OCI-LY1 (cell line): Measurements from ENCODE around the gene SH3PXD2A.

ENCODE experiments used
- H2AFZ ChIP-seq: fragments of 200-600 bp; sonication (generic), shearing (Covaris generic); 2 replicates; pipeline ENCODE4 v1.6.0; 2014; ENCODE audit warnings: antibody characterized with exemption, mild to moderate bottlenecking, low read length
- H3F3A ChIP-seq: fragments of 200-600 bp; sonication (generic), shearing (Covaris generic); 2 replicates; pipeline ENCODE4 v1.6.0; 2014; ENCODE audit warnings: mild to moderate bottlenecking, antibody characterized with exemption, low read length, moderate library complexity; ENCODE audit not compliant: insufficient read depth
- H3K27ac ChIP-seq: fragments of 200-600 bp; sonication (generic); 2 replicates; pipeline ENCODE4 v1.5.1; 2014; ENCODE audit warnings: low read length, mixed run types, mild to moderate bottlenecking, low read depth; ENCODE audit not compliant: poor library complexity, severe bottlenecking
- H3K27me3 ChIP-seq: fragments of 200-600 bp; sonication (generic); 2 replicates; pipeline ENCODE4 v1.6.0; 2014; ENCODE audit warnings: antibody characterized with exemption, mild to moderate bottlenecking, low read length, moderate library complexity; ENCODE audit not compliant: insufficient read depth
- H3K36me3 ChIP-seq: fragments of 200-600 bp; sonication (generic); 2 replicates; pipeline ENCODE4 v1.6.1; 2014; ENCODE audit warnings: mild to moderate bottlenecking, antibody characterized with exemption, low read length, moderate library complexity, mixed read lengths; ENCODE audit not compliant: insufficient read depth
- H3K4me1 ChIP-seq: fragments of 200-600 bp; sonication (generic); 2 replicates; pipeline ENCODE4 v1.5.1; 2014; ENCODE audit warnings: mild to moderate bottlenecking, low read length, moderate library complexity; ENCODE audit not compliant: insufficient read depth, severe bottlenecking
- H3K4me2 ChIP-seq: fragments of 200-600 bp; sonication (generic), shearing (Covaris generic); 2 replicates; pipeline ENCODE4 v1.6.1; 2014; ENCODE audit warnings: low read length
- H3K4me3 ChIP-seq: fragments of 200-600 bp; sonication (generic); 2 replicates; pipeline ENCODE4 v1.5.1; 2014; ENCODE audit warnings: low read length, low read depth, mild to moderate bottlenecking, mixed read lengths; ENCODE audit not compliant: poor library complexity, severe bottlenecking
- H3K79me2 ChIP-seq: fragments of 200-600 bp; shearing (Covaris generic); 2 replicates; pipeline ENCODE4 v1.6.1; 2016; ENCODE audit warnings: mixed run types, low read length, mixed read lengths; ENCODE audit not compliant: insufficient read depth
- H3K9ac ChIP-seq: fragments of 200-600 bp; sonication (generic), shearing (Covaris generic); 2 replicates; pipeline ENCODE4 v1.6.1; 2014; ENCODE audit warnings: mild to moderate bottlenecking, low read length, mixed read lengths
- H3K9me2 ChIP-seq: fragments of 200-600 bp; sonication (generic), shearing (Covaris generic); 2 replicates; pipeline ENCODE4 v1.6.1; 2014; ENCODE audit warnings: low read depth, mild to moderate bottlenecking, low read length, mixed read lengths
- H3K9me3 ChIP-seq: fragments of 200-600 bp; shearing (Covaris generic); 2 replicates; pipeline ENCODE4 v1.6.1; 2014; ENCODE audit warnings: low read length, mixed read lengths
- H4K20me1 ChIP-seq: fragments of 200-600 bp; sonication (generic), shearing (Covaris generic); 2 replicates; pipeline ENCODE4 v1.6.0; 2016; ENCODE audit warnings: mild to moderate bottlenecking, low read length; ENCODE audit not compliant: insufficient read depth
- CTCF ChIP-seq: fragments of 200-600 bp; sonication (generic), shearing (Covaris generic); IDR thresholded peaks from 2 replicates; pipeline ENCODE4 v1.5.1; 2017; ENCODE audit warnings: mild to moderate bottlenecking, antibody characterized with exemption, low read length, moderate library complexity, mixed read lengths
- EZH2 ChIP-seq: fragments of 200-600 bp; sonication (generic), shearing (Covaris generic); IDR thresholded peaks from 2 replicates; pipeline ENCODE4 v1.8.0; 2017; ENCODE audit warnings: borderline replicate concordance, mixed run types, mild to moderate bottlenecking, antibody characterized with exemption, low read length, moderate library complexity, mixed read lengths

SH3PXD2A gene

DNA sequence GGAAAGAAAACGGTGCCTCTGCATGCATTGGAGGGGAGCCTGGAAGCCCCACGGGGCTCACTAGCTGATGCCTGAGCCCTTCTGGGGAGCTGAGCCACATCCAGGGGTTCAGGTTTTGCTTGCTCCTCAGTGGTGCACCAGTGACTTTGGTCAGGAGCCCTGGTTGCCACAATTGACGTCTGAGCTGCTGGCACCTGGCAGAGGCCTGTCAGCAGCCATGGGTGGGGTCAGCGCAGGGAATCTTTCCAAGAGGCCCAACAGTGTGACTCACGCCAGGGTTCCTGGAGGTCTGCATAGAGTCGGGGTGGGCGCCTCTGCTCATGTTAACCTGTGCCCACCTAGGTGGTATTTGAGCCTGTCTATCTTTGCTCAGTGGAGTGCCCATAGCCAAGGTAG lies 223.1 kb downstream of the SH3PXD2A start:
- no peaks in the 10 kb centered on the region for H3K9me3 ChIP-seq
- no peaks in the 10 kb centered on the region for H3K4me1 ChIP-seq
- no peak overlapping the region for H3K9ac ChIP-seq
- TF ChIP-seq CTCF: no peak
- no peak for TF ChIP-seq EZH2
- H3K27me3 ChIP-seq: no peaks in the 10 kb centered on the region
- no peak overlapping the region for H3K4me3 ChIP-seq
- no peaks in the 10 kb centered on the region for H3K36me3 ChIP-seq
- H3K27ac ChIP-seq: no peak overlapping the region
- H4K20me1 ChIP-seq: no peaks in the 10 kb centered on the region
- no peaks in the 10 kb centered on the region for H3F3A ChIP-seq
- no peaks in the 10 kb centered on the region for H3K79me2 ChIP-seq
- H3K4me2 ChIP-seq: no peak overlapping the region
- H2AFZ ChIP-seq: no peak overlapping the region
- no peaks in the 10 kb centered on the region for H3K9me2 ChIP-seq

DNA sequence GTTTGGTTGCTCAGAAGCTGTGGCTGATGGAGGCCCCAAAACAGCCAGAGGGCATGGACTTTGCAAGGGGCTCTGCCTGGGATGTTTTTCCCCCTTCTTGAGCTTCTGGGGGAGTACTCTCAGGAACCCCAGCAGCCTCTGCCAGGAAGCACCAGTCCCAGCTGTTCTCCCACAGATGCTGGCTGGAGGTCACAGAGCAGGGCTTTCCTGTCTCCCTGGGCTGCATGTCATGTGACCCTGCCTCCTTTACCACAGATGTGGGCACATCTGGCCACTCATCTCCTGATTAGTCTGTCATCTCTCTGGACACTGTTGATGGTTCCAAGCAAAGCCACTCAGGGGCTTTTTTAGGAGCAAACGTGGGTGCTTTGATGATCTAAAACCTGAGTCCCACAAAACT lies 225.2 kb downstream of the SH3PXD2A start:
- Histone ChIP-seq H3K79me2 (no peaks in the 10 kb centered on the region), H3K4me2 (no peak overlapping the region), H3K4me3 (no peak overlapping the region), H3F3A (no peaks in the 10 kb centered on the region), H3K27me3 (no peaks in the 10 kb centered on the region), H3K4me1 (no peaks in the 10 kb centered on the region), H3K27ac (no peak overlapping the region), H3K9me3 (no peaks in the 10 kb centered on the region), H2AFZ (no peak overlapping the region), H3K9ac (no peak overlapping the region), H4K20me1 (no peaks in the 10 kb centered on the region), H3K36me3 (no peaks in the 10 kb centered on the region), H3K9me2 (no peaks in the 10 kb centered on the region)
- TF ChIP-seq EZH2 (no peak), CTCF (no peak)

DNA sequence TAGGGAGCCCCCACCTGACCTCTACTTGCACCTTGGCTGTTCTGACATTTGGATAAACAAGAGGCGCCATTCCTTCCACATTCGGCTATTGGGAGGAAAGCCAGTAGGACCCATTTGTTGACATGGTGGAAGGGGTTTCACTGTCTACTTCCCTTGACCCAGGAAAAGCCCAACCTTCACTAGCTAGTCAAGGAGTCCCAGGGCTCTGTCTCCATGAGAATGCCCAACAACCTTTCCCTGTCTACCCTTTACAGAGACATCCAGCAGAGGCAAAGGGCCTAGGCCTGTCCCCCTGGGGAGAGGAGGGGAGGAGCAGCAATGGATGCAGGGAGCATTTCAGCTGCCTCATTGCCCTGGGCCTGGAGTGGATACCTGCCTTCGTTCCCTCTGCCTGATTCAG lies 225.8 kb downstream of the SH3PXD2A start:
- no peak overlapping the region for H3K4me3 ChIP-seq
- TF ChIP-seq CTCF (no peak), EZH2 (no peak)
- H3K36me3 ChIP-seq: no peaks in the 10 kb centered on the region
- no peaks in the 10 kb centered on the region for H3K9me2 ChIP-seq
- no peak overlapping the region for H3K27ac ChIP-seq
- no peaks in the 10 kb centered on the region for H3K9me3 ChIP-seq
- H3K4me2 ChIP-seq: no peak overlapping the region
- H3F3A ChIP-seq: no peaks in the 10 kb centered on the region
- H3K4me1 ChIP-seq: no peaks in the 10 kb centered on the region
- H4K20me1 ChIP-seq: no peaks in the 10 kb centered on the region
- no peak overlapping the region for H2AFZ ChIP-seq
- H3K79me2 ChIP-seq: no peaks in the 10 kb centered on the region
- H3K27me3 ChIP-seq: no peaks in the 10 kb centered on the region
- no peak overlapping the region for H3K9ac ChIP-seq
